Smooth muscle cell (in vitro differentiated cells): Measurements from ENCODE around the gene LINS1. TPM values are rescaled to one million over a fixed set of nuclear protein-coding genes. Genes with fewer than 3 reads are reported as not detected.

Source experiments
- DNase-seq: peaks from one replicate; lab custom pipeline; 2025; ENCODE audit not compliant: unreplicated experiment; lab: John Stamatoyannopoulos, UW
- H2AFZ ChIP-seq: fragments of 200-600 bp; sonication (generic); 2 replicates; pipeline ENCODE4 v1.6.0; 2016; ENCODE audit warnings: antibody characterized with exemption, low read depth, mild to moderate bottlenecking
- H3F3A ChIP-seq: fragments of 200-600 bp; sonication (generic); 2 replicates; pipeline ENCODE4 v1.6.0; 2017; ENCODE audit warnings: antibody characterized with exemption, low read depth
- H3K27ac ChIP-seq: fragments of 200-600 bp; sonication (generic); 2 replicates; pipeline ENCODE4 v1.5.1; 2016; ENCODE audit warnings: low read depth, mild to moderate bottlenecking
- H3K27me3 ChIP-seq: fragments of 200-600 bp; sonication (generic); 2 replicates; pipeline ENCODE4 v1.6.1; 2016; ENCODE audit warnings: low read depth, mild to moderate bottlenecking
- H3K36me3 ChIP-seq: fragments of 200-600 bp; sonication (generic); 2 replicates; pipeline ENCODE4 v1.5.1; 2016; ENCODE audit warnings: low read depth
- H3K4me1 ChIP-seq: fragments of 200-600 bp; sonication (generic); 2 replicates; pipeline ENCODE4 v1.5.1; 2016; ENCODE audit warnings: low read depth
- H3K4me2 ChIP-seq: fragments of 200-600 bp; sonication (generic); 2 replicates; pipeline ENCODE4 v1.6.0; 2016; ENCODE audit warnings: mild to moderate bottlenecking
- H3K4me3 ChIP-seq: fragments of 200-600 bp; sonication (generic); 2 replicates; pipeline ENCODE4 v1.5.1; 2016; ENCODE audit warnings: mild to moderate bottlenecking
- H3K79me2 ChIP-seq: fragments of 200-600 bp; sonication (generic); 2 replicates; pipeline ENCODE4 v1.6.0; 2016; ENCODE audit warnings: low read depth, mild to moderate bottlenecking
- H3K9ac ChIP-seq: fragments of 200-600 bp; sonication (generic); 2 replicates; pipeline ENCODE4 v1.6.0; 2016; ENCODE audit warnings: low read depth
- H3K9me3 ChIP-seq: fragments of 200-600 bp; sonication (generic); replicated peaks from 2 replicates; pipeline ENCODE4 v1.5.1; 2016; ENCODE audit warnings: low read depth
- H4K20me1 ChIP-seq: fragments of 200-600 bp; sonication (generic); 2 replicates; pipeline ENCODE4 v1.6.0; 2016; ENCODE audit warnings: low read depth
- WGBS: methylation state at CpG from one replicate; pipeline ENCODE4 v1.1.7; 2016; ENCODE audit warnings: low lambda C conversion rate; 5-methylcytosine and 5-hydroxymethylcytosine counted together
- polyA plus RNA-seq: library from polyadenylated mRNA; unstranded; fragments of >200 nt; fragmentation: Nextera tagmentation; extraction: Ambion mirVana; gene quantifications from 2 replicates; pipeline ENCODE4 v1.2.1, GENCODE V29; 2016
- total RNA-seq: library from RNA; depleted of rRNA; stranded (reverse); fragments of >200 nt; gene quantifications from 2 replicates; pipeline ENCODE4 v1.2.3, GENCODE V29; 2014
- TF ChIP-seq, protein P1 (sequence below): fragments of 200-600 bp; sonication (generic); IDR thresholded peaks from 2 replicates; pipeline ENCODE4 v1.5.1; 2017; ENCODE audit warnings: borderline replicate concordance, mild to moderate bottlenecking, antibody characterized with exemption; ENCODE audit not compliant: insufficient read depth, poor library complexity, severe bottlenecking

LINS1 gene
- total and polyA plus RNA-seq, 2 experiments from 2014 or later = 6.0 to 9.2 TPM

DNA sequence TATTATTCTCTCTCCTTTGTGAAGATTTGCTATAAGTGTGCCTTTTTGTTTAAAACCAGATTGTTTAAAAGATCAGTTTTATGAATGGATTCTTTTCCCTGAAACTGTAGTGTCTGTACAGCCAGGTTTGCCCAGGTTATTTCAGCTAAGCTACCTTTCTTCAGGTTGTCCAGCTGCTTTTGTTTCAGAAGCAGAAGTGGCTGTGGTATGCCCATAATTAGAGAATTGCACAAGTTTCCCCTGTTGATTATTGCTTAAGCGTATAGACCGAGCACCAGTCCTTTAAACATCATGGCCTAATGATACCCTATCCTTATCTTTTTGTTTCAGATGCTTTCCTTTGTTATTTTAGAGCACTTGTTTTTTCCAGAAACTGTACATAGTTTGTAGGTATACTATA lies 10.6 kb upstream of the LINS1 start:
- Histone ChIP-seq H2AFZ (no peak overlapping the region), H3K36me3 (peaks cover 19% of the 10 kb centered on the region), H4K20me1 (peaks cover 25% of the 10 kb centered on the region), H3F3A (no peaks in the 10 kb centered on the region), H3K4me3 (no peak overlapping the region), H3K9me3 (no peaks in the 10 kb centered on the region), H3K4me1 (no peaks in the 10 kb centered on the region), H3K79me2 (peaks cover 14% of the 10 kb centered on the region), H3K27ac (no peak overlapping the region), H3K27me3 (no peaks in the 10 kb centered on the region), H3K9ac (no peak overlapping the region), H3K4me2 (no peak overlapping the region)
- TF ChIP-seq, protein P1, sequence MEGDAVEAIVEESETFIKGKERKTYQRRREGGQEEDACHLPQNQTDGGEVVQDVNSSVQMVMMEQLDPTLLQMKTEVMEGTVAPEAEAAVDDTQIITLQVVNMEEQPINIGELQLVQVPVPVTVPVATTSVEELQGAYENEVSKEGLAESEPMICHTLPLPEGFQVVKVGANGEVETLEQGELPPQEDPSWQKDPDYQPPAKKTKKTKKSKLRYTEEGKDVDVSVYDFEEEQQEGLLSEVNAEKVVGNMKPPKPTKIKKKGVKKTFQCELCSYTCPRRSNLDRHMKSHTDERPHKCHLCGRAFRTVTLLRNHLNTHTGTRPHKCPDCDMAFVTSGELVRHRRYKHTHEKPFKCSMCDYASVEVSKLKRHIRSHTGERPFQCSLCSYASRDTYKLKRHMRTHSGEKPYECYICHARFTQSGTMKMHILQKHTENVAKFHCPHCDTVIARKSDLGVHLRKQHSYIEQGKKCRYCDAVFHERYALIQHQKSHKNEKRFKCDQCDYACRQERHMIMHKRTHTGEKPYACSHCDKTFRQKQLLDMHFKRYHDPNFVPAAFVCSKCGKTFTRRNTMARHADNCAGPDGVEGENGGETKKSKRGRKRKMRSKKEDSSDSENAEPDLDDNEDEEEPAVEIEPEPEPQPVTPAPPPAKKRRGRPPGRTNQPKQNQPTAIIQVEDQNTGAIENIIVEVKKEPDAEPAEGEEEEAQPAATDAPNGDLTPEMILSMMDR = no peak
- 81% methylated on average over 2 of the region's 2 CpGs for WGBS
- DNase-seq = no peak

DNA sequence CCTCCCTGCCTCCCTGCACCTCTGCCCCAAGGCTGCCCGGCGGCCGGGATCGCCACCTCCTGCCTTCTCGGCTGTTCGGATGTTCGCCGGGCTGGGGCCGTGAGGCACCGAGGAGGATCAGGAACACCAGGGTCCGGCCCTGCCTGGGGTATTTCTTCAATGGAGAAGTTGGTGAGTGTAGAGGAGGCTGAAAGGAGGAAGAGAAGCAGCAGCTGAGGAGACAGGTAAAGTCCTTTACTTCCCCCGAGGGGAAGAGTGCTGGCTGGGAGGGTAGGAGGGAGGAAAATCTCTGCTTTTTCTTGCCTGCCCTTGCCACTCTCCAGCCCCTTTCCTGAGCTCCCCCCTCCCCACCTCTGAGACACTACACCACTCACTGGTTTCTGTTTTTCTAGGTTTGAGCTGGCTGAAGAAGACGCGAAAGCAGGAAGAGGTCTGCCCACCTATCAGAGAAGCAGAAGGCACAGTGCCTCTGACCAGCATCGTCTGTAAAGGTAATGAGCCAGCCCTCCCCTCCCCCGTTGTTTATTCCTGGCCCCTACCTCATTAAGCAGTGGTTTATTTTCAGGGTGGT lies 924 bp upstream of the LINS1 start:
- peaks cover 83% of the 10 kb centered on the region for H3K79me2 ChIP-seq
- H3F3A ChIP-seq = no peaks in the 10 kb centered on the region
- peak overlapping the region; percentile 59 for H3K27ac ChIP-seq
- no peak for DNase-seq
- peak overlapping the region; percentile 95 for H2AFZ ChIP-seq
- peak overlapping the region; percentile 94 for H3K4me2 ChIP-seq
- WGBS = under 1% methylated on average over 16 of the region's 16 CpGs
- TF ChIP-seq, protein P1 = no peak
- peak overlapping the region; percentile 87 for H3K9ac ChIP-seq
- H3K4me1 ChIP-seq = peaks cover 14% of the 10 kb centered on the region
- H3K4me3 ChIP-seq = peak overlapping the region; percentile 99
- no peaks in the 10 kb centered on the region for H3K27me3 ChIP-seq
- H3K9me3 ChIP-seq = no peaks in the 10 kb centered on the region
- H4K20me1 ChIP-seq = peaks cover 18% of the 10 kb centered on the region
- no peaks in the 10 kb centered on the region for H3K36me3 ChIP-seq

DNA sequence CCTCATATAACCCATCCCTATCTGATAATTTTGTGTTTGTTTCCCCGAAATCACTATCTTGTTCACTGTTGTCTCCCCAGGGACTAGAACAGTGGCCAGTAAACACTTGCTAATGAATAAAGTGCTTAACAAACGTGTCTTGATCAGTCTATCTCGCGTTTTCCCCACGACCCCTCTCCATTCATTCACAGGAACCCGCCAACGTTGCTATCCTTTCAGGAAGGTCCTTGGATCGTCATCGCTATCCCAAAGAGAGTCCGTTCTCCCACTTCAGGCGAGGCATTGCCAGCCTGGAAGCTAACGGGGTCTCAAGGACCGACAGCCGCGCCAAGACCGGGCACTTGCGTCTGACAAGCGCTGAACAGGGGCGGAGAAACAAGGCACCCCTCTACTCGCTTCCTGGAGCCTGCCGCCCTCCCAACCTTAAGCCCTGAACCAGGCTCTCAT lies 344 bp downstream of the LINS1 start:
- TF ChIP-seq, protein P1 = no peak
- no peaks in the 10 kb centered on the region for H3K27me3 ChIP-seq
- peak overlapping the region; percentile 70 for H3K4me3 ChIP-seq
- H3K36me3 ChIP-seq = no peaks in the 10 kb centered on the region
- peaks cover 22% of the 10 kb centered on the region for H4K20me1 ChIP-seq
- H3K9me3 ChIP-seq = no peaks in the 10 kb centered on the region
- H3K9ac ChIP-seq = peak overlapping the region; percentile 75
- peak overlapping the region; percentile 42 for H3K27ac ChIP-seq
- H3F3A ChIP-seq = no peaks in the 10 kb centered on the region
- peaks cover 89% of the 10 kb centered on the region for H3K79me2 ChIP-seq
- peak overlapping the region; percentile 86 for H3K4me2 ChIP-seq
- peaks cover 14% of the 10 kb centered on the region for H3K4me1 ChIP-seq
- 2% methylated on average over 21 of the region's 21 CpGs for WGBS
- no peak for DNase-seq
- peak overlapping the region; percentile 94 for H2AFZ ChIP-seq

DNA sequence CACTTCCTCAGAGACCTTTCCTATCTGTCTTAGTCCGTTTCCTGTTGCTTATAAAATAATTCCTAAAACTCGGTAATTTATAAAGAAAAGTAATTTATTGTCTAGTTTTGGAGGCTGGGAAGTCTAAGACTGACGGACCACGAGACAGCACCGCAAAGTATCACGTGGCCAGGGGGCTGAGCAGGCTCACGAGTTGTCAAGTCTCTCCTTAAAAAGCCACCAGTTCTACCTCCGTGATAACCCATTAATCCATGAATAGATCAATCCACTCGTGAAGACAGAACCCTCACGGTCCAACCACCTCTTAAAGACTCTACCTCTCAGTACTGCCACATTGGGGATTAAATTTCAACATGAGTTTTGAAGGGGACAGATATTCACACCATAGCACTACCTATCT lies 821 bp downstream of the LINS1 start:
- H3K9ac ChIP-seq = peak overlapping the region; percentile 75
- DNase-seq = no peak
- H3K27ac ChIP-seq = peak overlapping the region; percentile 42

More for the DNA sequence above, 821 bp downstream of the LINS1 start:
- Histone ChIP-seq H4K20me1 (peaks cover 27% of the 10 kb centered on the region), H3F3A (no peaks in the 10 kb centered on the region), H3K27me3 (no peaks in the 10 kb centered on the region), H3K9me3 (no peaks in the 10 kb centered on the region), H3K4me1 (peaks cover 14% of the 10 kb centered on the region), H3K4me2 (peak overlapping the region; percentile 86), H3K36me3 (no peaks in the 10 kb centered on the region), H3K4me3 (peak overlapping the region; percentile 70), H3K79me2 (peaks cover 90% of the 10 kb centered on the region), H2AFZ (peak overlapping the region; percentile 94)
- TF ChIP-seq, protein P1 = no peak
- WGBS = 4% methylated on average over 10 of the region's 10 CpGs
